SK-N-SH (cell line): ENCODE measurements around the gene PHKA2. TPM values are rescaled to one million over a fixed set of nuclear protein-coding genes. Genes with fewer than 3 reads are reported as not detected.

ENCODE experiments used
- CTCF ChIA-PET: fragments of 300-600, 350-600 bp; formaldehyde crosslinking; extraction: SDS; loops from one replicate; lab custom pipeline; 2021; lab: Yijun Ruan, JAX
- POLR2A ChIA-PET: fragments of 350-600 bp; sonication (Branson Sonifier 250); formaldehyde crosslinking; extraction: SDS; loops from one replicate; lab custom pipeline; 2020; ENCODE audit warnings: antibody characterized with exemption, inconsistent platforms; lab: Yijun Ruan, JAX
- DNase-seq: peaks from one replicate; pipeline ENCODE4 v3.0.0; 2012
- H2AFZ ChIP-seq: fragments of 200-600 bp; sonication (generic); 2 replicates; pipeline ENCODE4 v1.8.1; 2016; ENCODE audit warnings: antibody characterized with exemption, mild to moderate bottlenecking, low read depth
- H3F3A ChIP-seq: fragments of 200-600 bp; sonication (generic); replicated peaks from 2 replicates; pipeline ENCODE3; 2016; ENCODE audit warnings: antibody characterized with exemption, mild to moderate bottlenecking; ENCODE audit not compliant: insufficient read depth
- H3K27ac ChIP-seq, 2 experiments: fragments of 200-500 bp in 1 of 2; fragments of 200-600 bp in 1 of 2; sonication (Bioruptor generic) in 1 of 2; sonication (generic), shearing (Covaris generic) in 1 of 2; 2 replicates each; pipeline versions ENCODE4 v1.5.1 to v1.6.1; 2014 to 2016; ENCODE audit warnings: low read depth in 2 of 2, inconsistent platforms in 1 of 2, low read length in 1 of 2, mild to moderate bottlenecking in 1 of 2, mixed read lengths in 1 of 2
- H3K27me3 ChIP-seq: fragments of 200-600 bp; sonication (generic), shearing (Covaris generic); 2 replicates; pipeline ENCODE4 v1.6.1; 2016; ENCODE audit warnings: mixed run types; ENCODE audit not compliant: insufficient read depth
- H3K36me3 ChIP-seq, 2 experiments: fragments of 200-500 bp in 1 of 2; fragments of 200-600 bp in 1 of 2; sonication (Bioruptor generic) in 1 of 2; sonication (generic) in 1 of 2; replicated peaks in 1 of 2; 2 replicates each; pipeline versions ENCODE3 to v1.5.1; 2014 to 2016; ENCODE audit warnings: low read length in 1 of 2, mild to moderate bottlenecking in 1 of 2; ENCODE audit not compliant: insufficient read depth in 2 of 2, control insufficient read depth in 1 of 2
- H3K4me1 ChIP-seq, 2 experiments: fragments of 200-500 bp in 1 of 2; fragments of 200-600 bp in 1 of 2; sonication (Bioruptor generic) in 1 of 2; sonication (generic), shearing (Covaris generic) in 1 of 2; 2 replicates each; pipeline versions ENCODE4 v1.5.1 to v1.6.1; 2014 to 2016; ENCODE audit warnings: low read depth in 1 of 2, low read length in 1 of 2, mixed run types in 1 of 2; ENCODE audit not compliant: insufficient read depth in 2 of 2, control insufficient read depth in 1 of 2
- H3K4me2 ChIP-seq: fragments of 200-600 bp; sonication (generic), shearing (Covaris generic); 2 replicates; pipeline ENCODE4 v1.6.1; 2017; ENCODE audit warnings: mixed run types
- H3K4me3 ChIP-seq, 2 experiments: fragments of 200-500 bp in 1 of 2; fragments of 200-600 bp in 1 of 2; sonication (Bioruptor generic) in 1 of 2; sonication (generic), shearing (Covaris generic) in 1 of 2; 2 replicates each; pipeline versions ENCODE4 v1.5.1 to v1.8.1; 2014 to 2016; ENCODE audit warnings: low read depth in 2 of 2, inconsistent platforms in 1 of 2, low read length in 1 of 2, mild to moderate bottlenecking in 1 of 2, mixed read lengths in 1 of 2, moderate library complexity in 1 of 2
- H3K79me2 ChIP-seq: fragments of 200-600 bp; sonication (generic); 2 replicates; pipeline ENCODE4 v1.8.1; 2017; ENCODE audit warnings: mild to moderate bottlenecking; ENCODE audit not compliant: insufficient read depth
- H3K9ac ChIP-seq: fragments of 200-600 bp; sonication (generic); 2 replicates; pipeline ENCODE4 v1.6.1; 2017; ENCODE audit warnings: mixed run types
- H3K9me2 ChIP-seq: fragments of 200-600 bp; sonication (generic); 2 replicates; pipeline ENCODE4 v1.6.1; 2017; ENCODE audit warnings: mixed run types
- H3K9me3 ChIP-seq: fragments of 200-600 bp; sonication (generic); 2 replicates; pipeline ENCODE4 v1.6.1; 2017; ENCODE audit warnings: mixed run types, mild to moderate bottlenecking, moderate library complexity
- H4K20me1 ChIP-seq: fragments of 200-600 bp; sonication (generic); 2 replicates; pipeline ENCODE4 v1.6.1; 2017; ENCODE audit warnings: mild to moderate bottlenecking, mixed run types; ENCODE audit not compliant: insufficient read depth
- CHD2 ChIP-seq: fragments of 150-350 bp; IDR thresholded peaks from 2 replicates; pipeline ENCODE4 v1.6.1; 2018; ENCODE audit warnings: low read length; ENCODE audit not compliant: partially characterized antibody
- EP300 ChIP-seq, 2 experiments: IDR thresholded peaks; 2 replicates each; pipeline versions ENCODE4 v1.4.0 to v1.6.1; 2012; ENCODE audit warnings: borderline replicate concordance in 1 of 2, low read depth in 1 of 2, low read length in 1 of 2
- EZH2phosphoT487 ChIP-seq: fragments of 200-600 bp; sonication (generic); IDR thresholded peaks from 2 replicates; pipeline ENCODE4 v1.6.1; 2017; ENCODE audit warnings: low read depth, mixed run types, mild to moderate bottlenecking, antibody characterized with exemption, moderate library complexity, borderline replicate concordance
- FOSL2 ChIP-seq: IDR thresholded peaks from 2 replicates; pipeline ENCODE4 v1.4.0; 2012; ENCODE audit warnings: low read depth, mild to moderate bottlenecking, moderate library complexity, borderline replicate concordance
- FOXJ3 ChIP-seq: sonication (generic); formaldehyde crosslinking; IDR thresholded peaks from 2 replicates; pipeline ENCODE4 v1.5.1; 2020; ENCODE audit warnings: mild to moderate bottlenecking, missing genetic modification reagents
- GATA2 ChIP-seq: sonication (generic); formaldehyde crosslinking; IDR thresholded peaks from 2 replicates; pipeline ENCODE4 v1.5.0; 2020; ENCODE audit warnings: mild to moderate bottlenecking, missing genetic modification reagents
- JUND ChIP-seq: IDR thresholded peaks from 2 replicates; pipeline ENCODE4 v1.4.0; 2012
- MXI1 ChIP-seq: IDR thresholded peaks from 2 replicates; pipeline ENCODE4 v1.6.1; 2012; ENCODE audit warnings: mild to moderate bottlenecking, low read depth, low read length, improper control_type of control experiment
- NFIC ChIP-seq: IDR thresholded peaks from 2 replicates; pipeline ENCODE4 v1.4.0; 2012; ENCODE audit warnings: borderline replicate concordance
- NRF1 ChIP-seq: IDR thresholded peaks from 2 replicates; pipeline ENCODE4 v1.6.1; 2012; ENCODE audit warnings: low read depth, mild to moderate bottlenecking, low read length
- PBX3 ChIP-seq: IDR thresholded peaks from 2 replicates; pipeline ENCODE4; 2012
- RAD21 ChIP-seq: IDR thresholded peaks from 2 replicates; pipeline ENCODE4 v1.6.1; 2012; ENCODE audit warnings: mild to moderate bottlenecking, low read length
- RCOR1 ChIP-seq: fragments of 150-350 bp; IDR thresholded peaks from 2 replicates; pipeline ENCODE4 v1.6.1; 2017; ENCODE audit warnings: antibody characterized with exemption, low read length
- REST ChIP-seq: IDR thresholded peaks from 2 replicates; pipeline ENCODE4 v1.6.1; 2012; ENCODE audit warnings: mild to moderate bottlenecking, low read depth, low read length, moderate library complexity
- RFX5 ChIP-seq: IDR thresholded peaks from 2 replicates; pipeline ENCODE4 v1.6.1; 2012; ENCODE audit warnings: mild to moderate bottlenecking, improper control_type of control experiment, low read length
- SIN3A ChIP-seq: IDR thresholded peaks from 2 replicates; pipeline ENCODE4 v1.6.1; 2012; ENCODE audit warnings: low read depth, mild to moderate bottlenecking, low read length, moderate library complexity, borderline replicate concordance
- SMC3 ChIP-seq: IDR thresholded peaks from 2 replicates; pipeline ENCODE4 v1.6.1; 2012; ENCODE audit warnings: low read depth, low read length, improper control_type of control experiment
- TEAD4 ChIP-seq: IDR thresholded peaks from 2 replicates; pipeline ENCODE4 v1.4.0; 2012; ENCODE audit warnings: mild to moderate bottlenecking, borderline replicate concordance; ENCODE audit not compliant: insufficient read depth
- ZBTB33 ChIP-seq: IDR thresholded peaks from 2 replicates; pipeline ENCODE4 v1.4.0; 2012; ENCODE audit warnings: low read depth, borderline replicate concordance
- WGBS: methylation state at CpG from one replicate; pipeline ENCODE4 v1.1.6; 2017; ENCODE audit warnings: low lambda C conversion rate; 5-methylcytosine and 5-hydroxymethylcytosine counted together
- polyA plus RNA-seq, 3 experiments: library from polyadenylated mRNA; depleted of rRNA; stranded (reverse); fragments of >200 nt; gene quantifications; 2 replicates each; pipeline ENCODE4 v1.2.3, GENCODE V29; 2012

The PHKA2 gene
- polyA plus RNA-seq, 1 of the 3 experiments (the other 2 are of a cell fraction): 20.5 TPM

GRCh38 chrX:18892899-18893298, 91.0 kb downstream of the PHKA2 start (continued):
- no peak for TF ChIP-seq RAD21
- TF ChIP-seq, all 33 proteins: peak for 0

DNA sequence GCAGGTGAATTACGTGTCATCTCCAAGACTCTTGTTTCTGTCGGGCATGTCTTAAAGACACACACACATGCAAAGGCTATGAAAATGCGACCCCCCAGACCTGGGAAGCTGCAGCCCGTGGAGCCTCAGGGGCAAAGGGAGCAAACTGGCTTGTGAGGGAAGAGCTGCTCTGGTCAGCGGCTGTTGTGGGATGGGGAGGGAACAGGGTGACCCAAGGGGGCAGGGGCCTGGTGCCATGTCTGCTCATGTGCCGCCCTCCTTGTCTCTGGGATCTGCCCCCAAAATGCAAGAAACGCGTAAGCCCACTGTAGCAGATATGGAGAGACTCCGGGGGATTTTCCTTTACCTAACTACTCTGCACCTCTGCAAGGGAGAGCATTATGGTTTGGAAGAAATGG, 92.4 kb downstream of the PHKA2 start:
- Histone ChIP-seq H3K9me3 (no peaks in the 10 kb centered on the region), H3K9ac (no peak overlapping the region), H2AFZ (no peak overlapping the region), H3K79me2 (no peaks in the 10 kb centered on the region), H3K27ac (no peak overlapping the region), H3K4me3 (no peak overlapping the region), H3F3A (no peaks in the 10 kb centered on the region), H3K4me2 (no peak overlapping the region), H3K27me3 (no peaks in the 10 kb centered on the region; the same call in 1 of the 2 replicates), H4K20me1 (no peaks in the 10 kb centered on the region), H3K9me2 (no peaks in the 10 kb centered on the region), H3K4me1 (peaks cover 0 to 19% of the 10 kb centered on the region in 2 experiments; a peak in 1 of 4 replicates), H3K36me3 (no peaks in the 10 kb centered on the region)
- no peak for DNase-seq
- WGBS: 52% methylated on average over 8 of the region's 9 CpGs
- ChIA-PET POLR2A (no interaction called here), CTCF (no interaction called here)
- no peak for TF ChIP-seq NRF1

GRCh38 chrX:18890724-18891547, 93.0 kb downstream of the PHKA2 start:
- Histone ChIP-seq H3K79me2 (no peaks in the 10 kb centered on the region), H4K20me1 (no peaks in the 10 kb centered on the region), H3K27me3 (no peaks in the 10 kb centered on the region; the same call in 1 of the 2 replicates), H3K4me2 (no peak overlapping the region), H3K9ac (no peak overlapping the region), H3K9me3 (no peaks in the 10 kb centered on the region), H3K36me3 (no peaks in the 10 kb centered on the region), H3K9me2 (no peaks in the 10 kb centered on the region), H3K27ac (no peak overlapping the region), H3F3A (no peaks in the 10 kb centered on the region), H3K4me3 (no peak overlapping the region), H3K4me1 (peaks cover 5 to 20% of the 10 kb centered on the region in 2 experiments; a peak in 2 of 4 replicates), H2AFZ (no peak overlapping the region)
- CTCF ChIA-PET: no interaction called here
- no peak for DNase-seq
- POLR2A ChIA-PET: no interaction called here
- 60% methylated on average over 16 of the region's 24 CpGs for WGBS
- TF ChIP-seq NFIC (no peak), RCOR1 (no peak), CHD2 (no peak), SMC3 (no peak), GATA2 (no peak), JUND (no peak), MXI1 (no peak), REST (no peak), RFX5 (no peak), FOXJ3 (CRISPR knock-in tag) (no peak), TEAD4 (no peak), NRF1 (no peak), EP300 (IDR thresholded peaks at IDR 0.05; ENCODE audit: borderline replicate concordance in 1 of 2, low read depth in 1 of 2, low read length in 1 of 2) (no peak), FOSL2 (no peak), PBX3 (no peak), ZBTB33 (no peak), SIN3A (no peak), EZH2phosphoT487 (no peak)
